HepG2 (cell line): ENCODE data around the gene PCYT2. TPM values are rescaled to one million over a fixed set of nuclear protein-coding genes. Genes with fewer than 3 reads are reported as not detected.

Experiments
- ATAC-seq: fragments of 200-7000 bp; cut with Tn5 transposase; 3 replicates; pipeline ENCODE4 v1.9.1; 2020; ENCODE audit warnings: mild to moderate bottlenecking, moderate library complexity
- BruUV-seq: library from RNA; stranded (reverse); fragments of 400-500 nt; replicated peaks from 2 replicates; lab custom pipeline; 2021; lab: Mats Ljungman, UMichigan
- CTCF ChIA-PET: fragments of 300-600 bp; formaldehyde crosslinking; extraction: SDS; loops from one replicate; lab custom pipeline; 2021; ENCODE audit warnings: low total read pairs, inconsistent platforms, low intra/inter-chr PET ratio; lab: Yijun Ruan, JAX
- POLR2A ChIA-PET: fragments of 350-600 bp; sonication (Branson Sonifier 250); formaldehyde crosslinking; loops from one replicate; lab custom pipeline; 2020; ENCODE audit warnings: antibody characterized with exemption, inconsistent platforms; lab: Yijun Ruan, JAX
- DNase-seq: peaks from one replicate; pipeline ENCODE4 v3.0.0-alpha.2; 2015; ENCODE audit warnings: low spot score
- FAIRE-seq: peaks from 3 replicates; lab custom pipeline; 2011; peaks lifted over from hg19 to GRCh38; lab: Jason Lieb, UNC
- H2AFZ ChIP-seq: one replicate; pipeline ENCODE4 v1.6.1; 2011; ENCODE audit warnings: low read length, inconsistent platforms
- H3K27ac ChIP-seq: fragments of 300-600 bp; 3 replicates; pipeline ENCODE4 v1.8.0; 2011; ENCODE audit warnings: mixed run types, mild to moderate bottlenecking, mixed read lengths, low read length, inconsistent platforms; ENCODE audit not compliant: insufficient read depth; ENCODE audit errors: extremely low read length
- H3K27me3 ChIP-seq, 2 experiments: fragments of 200-600 bp in 1 of 2; 2 replicates in 1 of 2; 3 replicates in 1 of 2; pipeline versions ENCODE4 v1.6.0 to v1.8.0; 2011; ENCODE audit warnings: low read length in 2 of 2, mild to moderate bottlenecking in 2 of 2, moderate library complexity in 2 of 2, inconsistent platforms in 1 of 2; ENCODE audit not compliant: insufficient read depth in 2 of 2, control insufficient read depth in 1 of 2
- H3K36me3 ChIP-seq, 2 experiments: fragments of 200-600 bp in 1 of 2; replicated peaks in 1 of 2; 2 replicates in 1 of 2; 3 replicates in 1 of 2; pipeline versions ENCODE4 v1.5.1 to v1.8.0; 2011; ENCODE audit warnings: low read length in 2 of 2, inconsistent platforms in 1 of 2; ENCODE audit not compliant: insufficient read depth in 2 of 2, control insufficient read depth in 1 of 2
- H3K4me1 ChIP-seq: 2 replicates; pipeline ENCODE4 v1.5.1; 2012; ENCODE audit warnings: low read length, inconsistent platforms; ENCODE audit not compliant: insufficient read depth
- H3K4me2 ChIP-seq: 2 replicates; pipeline ENCODE4 v1.6.0; 2011; ENCODE audit warnings: low read depth, low read length, inconsistent platforms
- H3K4me3 ChIP-seq, 3 experiments: fragments of 200-600 bp in 1 of 3; sonication (generic), shearing (Covaris generic) in 1 of 3; replicated peaks in 1 of 3; 2 replicates each; pipeline ENCODE4 v1.5.1; 2011 to 2016; ENCODE audit warnings: low read length in 3 of 3, inconsistent platforms in 2 of 3, low read depth in 2 of 3, mild to moderate bottlenecking in 2 of 3, control low read depth in 1 of 3, mixed read lengths in 1 of 3; ENCODE audit not compliant: insufficient read depth in 1 of 3
- H3K79me2 ChIP-seq: one replicate; pipeline ENCODE4 v1.6.1; 2011; ENCODE audit warnings: low read length, inconsistent platforms; ENCODE audit not compliant: insufficient read depth
- H3K9ac ChIP-seq: 2 replicates; pipeline ENCODE4 v1.6.0; 2011; ENCODE audit warnings: mild to moderate bottlenecking, low read depth, low read length, inconsistent platforms; ENCODE audit not compliant: insufficient read depth
- H3K9me3 ChIP-seq: 2 replicates; pipeline ENCODE4 v1.5.1; 2012; ENCODE audit warnings: mild to moderate bottlenecking, low read length
- H4K20me1 ChIP-seq: 2 replicates; pipeline ENCODE4 v1.6.0; 2011; ENCODE audit warnings: inconsistent platforms, mild to moderate bottlenecking, low read length, moderate library complexity; ENCODE audit not compliant: insufficient read depth
- GABPB1 ChIP-seq: IDR thresholded peaks from 2 replicates; pipeline ENCODE4 v1.6.1; 2016; ENCODE audit warnings: mild to moderate bottlenecking, missing genetic modification reagents, moderate library complexity, missing compliant biosample characterization
- PHF20 ChIP-seq: sonication (generic); formaldehyde crosslinking; IDR thresholded peaks from 2 replicates; pipeline ENCODE4 v1.5.0; 2020; ENCODE audit warnings: mild to moderate bottlenecking, missing genetic modification reagents
- WGBS: methylation state at CpG from one replicate; pipeline ENCODE4 v1.1.6; 2017; ENCODE audit warnings: low lambda C conversion rate; 5-methylcytosine and 5-hydroxymethylcytosine counted together
- in situ Hi-C: cut with HindIII; loops from 2 replicates; pipeline ENCODE4 v1.10.0; 2017; ENCODE audit warnings: low pct_unique_long_range_greater_than_20kb; ENCODE audit not compliant: extremely low pct_ligation_motif_present
- intact Hi-C: fragments of 100-400 bp; cut with micrococcal nuclease; formaldehyde crosslinking; loops from one replicate; pipeline ENCODE4 v1.10.0; 2022; ENCODE audit not compliant: unreplicated experiment
- polyA plus RNA-seq, 8 experiments: library from polyadenylated mRNA; depleted of rRNA in 3 of 8; stranded (reverse) in 7 of 8; unstranded in 1 of 8; fragments of >200 nt; fragmentation: Illumina TruSeq in 4 of 8; extraction: Trizol in 4 of 8; gene quantifications; 2 replicates each; pipeline versions ENCODE4 v1.2.1 to v1.2.3, GENCODE V29; 2011 to 2016; ENCODE audit warnings: low read depth in 4 of 8, missing spikeins in 1 of 8, mixed read lengths in 1 of 8; ENCODE audit not compliant: insufficient read depth in 1 of 8
- total RNA-seq, 5 experiments: library from RNA; depleted of rRNA; stranded (reverse); fragments of >200 nt; fragmentation: Illumina TruSeq; extraction: Trizol; gene quantifications; 2 replicates each; pipeline ENCODE4 v1.2.3, GENCODE V29; 2016; ENCODE audit warnings: low read depth in 1 of 5
- TF ChIP-seq, protein P1 (sequence below): sonication (generic); formaldehyde crosslinking; IDR thresholded peaks from 2 replicates; pipeline ENCODE4 v1.4.0; 2020; ENCODE audit warnings: missing genetic modification reagents
- TF ChIP-seq, protein P2 (sequence below): IDR thresholded peaks from 2 replicates; pipeline ENCODE4 v1.6.1; 2018; ENCODE audit warnings: missing genetic modification reagents, mild to moderate bottlenecking, missing compliant biosample characterization

PCYT2 gene
- total and polyA plus RNA-seq, 2 of the 13 experiments (the other 11 are each of a cell fraction or from before 2014, with no cell fraction given) = 147 to 297 TPM

DNA sequence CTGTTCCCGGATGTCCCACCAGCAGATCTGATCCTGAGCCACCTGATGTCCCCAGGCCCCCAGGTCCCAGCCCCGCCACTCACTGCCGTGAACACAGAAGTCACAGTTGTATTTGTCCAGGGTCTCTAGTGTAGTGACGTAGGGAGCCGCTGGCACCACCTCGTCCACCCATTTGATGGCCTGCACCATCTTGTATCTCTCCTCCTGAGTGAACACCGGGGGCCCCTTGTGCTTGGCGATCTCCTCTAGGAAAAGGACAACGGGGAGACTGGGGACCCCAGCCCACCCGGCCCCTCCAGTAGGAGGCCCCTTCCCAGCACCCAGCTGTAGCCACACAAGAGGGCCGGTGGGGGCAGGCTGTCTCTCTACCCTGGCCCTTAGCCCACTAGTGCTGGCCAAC is 2.4 kb downstream of the PCYT2 start:
- Histone ChIP-seq H3K4me1 (peaks cover 38% of the 10 kb centered on the region), H4K20me1 (peaks cover 14% of the 10 kb centered on the region; the same call in 1 of the 2 replicates), H3K27me3 (no peaks in the 10 kb centered on the region; a peak in 1 of 5 replicates), H3K27ac (peak overlapping the region; percentile 99), H3K4me2 (peak overlapping the region; percentile 99), H3K36me3 (peaks cover 53 to 76% of the 10 kb centered on the region in 2 experiments), H2AFZ (no peak overlapping the region), H3K79me2 (peaks cover 33% of the 10 kb centered on the region), H3K4me3 (peak overlapping the region in 1 of 3 experiments; percentile 99; a peak in 1 of 6 replicates), H3K9me3 (no peaks in the 10 kb centered on the region), H3K9ac (peak overlapping the region; percentile 99; the same call in 1 of the 2 replicates)
- ATAC-seq (no peak), FAIRE-seq (no peak), DNase-seq (no peak)
- CTCF ChIA-PET = no interaction called here
- 0 out of 2 replicates have a peak, but pooled peaks have one; percentile 24 for TF ChIP-seq PHF20 (CRISPR knock-in tag)
- TF ChIP-seq, protein P1, sequence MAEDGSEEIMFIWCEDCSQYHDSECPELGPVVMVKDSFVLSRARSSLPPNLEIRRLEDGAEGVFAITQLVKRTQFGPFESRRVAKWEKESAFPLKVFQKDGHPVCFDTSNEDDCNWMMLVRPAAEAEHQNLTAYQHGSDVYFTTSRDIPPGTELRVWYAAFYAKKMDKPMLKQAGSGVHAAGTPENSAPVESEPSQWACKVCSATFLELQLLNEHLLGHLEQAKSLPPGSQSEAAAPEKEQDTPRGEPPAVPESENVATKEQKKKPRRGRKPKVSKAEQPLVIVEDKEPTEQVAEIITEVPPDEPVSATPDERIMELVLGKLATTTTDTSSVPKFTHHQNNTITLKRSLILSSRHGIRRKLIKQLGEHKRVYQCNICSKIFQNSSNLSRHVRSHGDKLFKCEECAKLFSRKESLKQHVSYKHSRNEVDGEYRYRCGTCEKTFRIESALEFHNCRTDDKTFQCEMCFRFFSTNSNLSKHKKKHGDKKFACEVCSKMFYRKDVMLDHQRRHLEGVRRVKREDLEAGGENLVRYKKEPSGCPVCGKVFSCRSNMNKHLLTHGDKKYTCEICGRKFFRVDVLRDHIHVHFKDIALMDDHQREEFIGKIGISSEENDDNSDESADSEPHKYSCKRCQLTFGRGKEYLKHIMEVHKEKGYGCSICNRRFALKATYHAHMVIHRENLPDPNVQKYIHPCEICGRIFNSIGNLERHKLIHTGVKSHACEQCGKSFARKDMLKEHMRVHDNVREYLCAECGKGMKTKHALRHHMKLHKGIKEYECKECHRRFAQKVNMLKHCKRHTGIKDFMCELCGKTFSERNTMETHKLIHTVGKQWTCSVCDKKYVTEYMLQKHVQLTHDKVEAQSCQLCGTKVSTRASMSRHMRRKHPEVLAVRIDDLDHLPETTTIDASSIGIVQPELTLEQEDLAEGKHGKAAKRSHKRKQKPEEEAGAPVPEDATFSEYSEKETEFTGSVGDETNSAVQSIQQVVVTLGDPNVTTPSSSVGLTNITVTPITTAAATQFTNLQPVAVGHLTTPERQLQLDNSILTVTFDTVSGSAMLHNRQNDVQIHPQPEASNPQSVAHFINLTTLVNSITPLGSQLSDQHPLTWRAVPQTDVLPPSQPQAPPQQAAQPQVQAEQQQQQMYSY (CRISPR knock-in tag) = no peak
- 0 out of 2 replicates have a peak, but pooled peaks have one; percentile 6 for TF ChIP-seq GABPB1
- TF ChIP-seq, protein P2, sequence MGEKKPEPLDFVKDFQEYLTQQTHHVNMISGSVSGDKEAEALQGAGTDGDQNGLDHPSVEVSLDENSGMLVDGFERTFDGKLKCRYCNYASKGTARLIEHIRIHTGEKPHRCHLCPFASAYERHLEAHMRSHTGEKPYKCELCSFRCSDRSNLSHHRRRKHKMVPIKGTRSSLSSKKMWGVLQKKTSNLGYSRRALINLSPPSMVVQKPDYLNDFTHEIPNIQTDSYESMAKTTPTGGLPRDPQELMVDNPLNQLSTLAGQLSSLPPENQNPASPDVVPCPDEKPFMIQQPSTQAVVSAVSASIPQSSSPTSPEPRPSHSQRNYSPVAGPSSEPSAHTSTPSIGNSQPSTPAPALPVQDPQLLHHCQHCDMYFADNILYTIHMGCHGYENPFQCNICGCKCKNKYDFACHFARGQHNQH = peak; percentile 9; the same call in 1 of the 2 replicates
- WGBS = 94% methylated on average over 11 of the region's 11 CpGs
- no TSS peak for BruUV-seq
- in situ Hi-C loops = no loop called here
- POLR2A ChIA-PET = interaction anchor here (1.4 to 3.5 kb wide), 5 partner anchors 8 to 129 kb away, joined by 3 to 52 read pairs (median 8); partner anchors contain the start of genes ALYREF, ANAPC11, DCXR and MAFG
- intact Hi-C loops = no loop called here
